Prostate gland (tissue), 2 donors: ENCODE results near the gene FBXO41.

Source experiments
- POLR2A ChIP-seq: fragments of 450-650 bp; IDR thresholded peaks from one replicate; pipeline ENCODE4 v1.6.1; 2016; ENCODE audit warnings: antibody characterized with exemption, mild to moderate bottlenecking
- TF ChIP-seq, protein P1 (sequence below), 4 experiments: fragments of 200-600 bp in 2 of 4; fragments of 450-650 bp in 2 of 4; sonication (generic) in 2 of 4; IDR thresholded peaks; 1 replicate in 3 of 4; 2 replicates in 1 of 4; pipeline ENCODE4 v1.5.1; 2016 to 2019; ENCODE audit warnings: antibody characterized with exemption in 4 of 4, mild to moderate bottlenecking in 2 of 4, moderate library complexity in 2 of 4

GRCh38 chr2:73227086-73227485, 57.2 kb downstream of the FBXO41 start:
- no peak for TF ChIP-seq POLR2A
- TF ChIP-seq, protein P1, sequence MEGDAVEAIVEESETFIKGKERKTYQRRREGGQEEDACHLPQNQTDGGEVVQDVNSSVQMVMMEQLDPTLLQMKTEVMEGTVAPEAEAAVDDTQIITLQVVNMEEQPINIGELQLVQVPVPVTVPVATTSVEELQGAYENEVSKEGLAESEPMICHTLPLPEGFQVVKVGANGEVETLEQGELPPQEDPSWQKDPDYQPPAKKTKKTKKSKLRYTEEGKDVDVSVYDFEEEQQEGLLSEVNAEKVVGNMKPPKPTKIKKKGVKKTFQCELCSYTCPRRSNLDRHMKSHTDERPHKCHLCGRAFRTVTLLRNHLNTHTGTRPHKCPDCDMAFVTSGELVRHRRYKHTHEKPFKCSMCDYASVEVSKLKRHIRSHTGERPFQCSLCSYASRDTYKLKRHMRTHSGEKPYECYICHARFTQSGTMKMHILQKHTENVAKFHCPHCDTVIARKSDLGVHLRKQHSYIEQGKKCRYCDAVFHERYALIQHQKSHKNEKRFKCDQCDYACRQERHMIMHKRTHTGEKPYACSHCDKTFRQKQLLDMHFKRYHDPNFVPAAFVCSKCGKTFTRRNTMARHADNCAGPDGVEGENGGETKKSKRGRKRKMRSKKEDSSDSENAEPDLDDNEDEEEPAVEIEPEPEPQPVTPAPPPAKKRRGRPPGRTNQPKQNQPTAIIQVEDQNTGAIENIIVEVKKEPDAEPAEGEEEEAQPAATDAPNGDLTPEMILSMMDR (IDR thresholded peaks at IDR 0.05): no peak
